Brain microvascular endothelial cell (primary cell): ENCODE data around the gene PRDM16.

Experiments used
- DNase-seq: peaks from one replicate; pipeline ENCODE4 v3.0.0-alpha.2; 2020
- H3K27ac ChIP-seq: fragments of 250-450 bp; sonication (Bioruptor Pico); 2 replicates; pipeline ENCODE4 v1.5.1; 2020; ENCODE audit warnings: mild to moderate bottlenecking, moderate library complexity
- H3K27me3 ChIP-seq: fragments of 250-450 bp; sonication (Bioruptor Pico); replicated peaks from 2 replicates; pipeline ENCODE4 v1.5.1; 2020; ENCODE audit warnings: mild to moderate bottlenecking
- H3K36me3 ChIP-seq: fragments of 250-450 bp; sonication (Bioruptor Pico); replicated peaks from 2 replicates; pipeline ENCODE4 v1.5.1; 2020; ENCODE audit warnings: mild to moderate bottlenecking
- H3K4me3 ChIP-seq: 2 replicates; pipeline ENCODE4 v1.5.1; 2011; ENCODE audit warnings: low read depth, mild to moderate bottlenecking, control low read depth, low read length, moderate library complexity
- in situ Hi-C: cut with HindIII; loops from 2 replicates; pipeline ENCODE4 v1.10.0; 2017; ENCODE audit warnings: low sequenced_read_pairs, low pct_ligation_motif_present
- TF ChIP-seq, protein P1 (sequence below): IDR thresholded peaks from 2 replicates; pipeline ENCODE4 v1.5.1; 2011; ENCODE audit warnings: low read depth, mild to moderate bottlenecking, moderate library complexity, low read length, control low read depth, inconsistent platforms; ENCODE audit errors: missing control alignments

Gene PRDM16

DNA sequence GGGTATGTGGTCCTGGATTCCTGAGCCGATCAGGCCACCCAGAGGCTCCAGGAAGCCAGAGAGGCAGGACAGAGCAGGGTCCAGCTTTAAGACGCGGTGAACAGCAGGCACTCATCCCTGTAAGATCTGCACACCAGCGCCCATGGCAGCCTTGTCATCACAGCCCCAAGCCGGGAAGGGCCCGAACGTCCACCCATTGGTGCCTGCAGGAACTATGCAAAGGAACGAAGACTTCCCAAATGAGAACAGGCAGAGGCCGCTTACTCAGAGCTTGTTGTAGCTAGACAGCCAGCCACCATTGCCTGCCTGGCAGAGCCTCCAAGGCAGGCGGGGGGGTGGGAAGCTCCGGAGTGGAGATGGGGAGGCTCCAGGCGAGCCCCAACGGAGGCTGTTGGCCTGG lies 373.3 kb downstream of the PRDM16 start:
- H3K27ac ChIP-seq = no peak overlapping the region
- TF ChIP-seq, protein P1, sequence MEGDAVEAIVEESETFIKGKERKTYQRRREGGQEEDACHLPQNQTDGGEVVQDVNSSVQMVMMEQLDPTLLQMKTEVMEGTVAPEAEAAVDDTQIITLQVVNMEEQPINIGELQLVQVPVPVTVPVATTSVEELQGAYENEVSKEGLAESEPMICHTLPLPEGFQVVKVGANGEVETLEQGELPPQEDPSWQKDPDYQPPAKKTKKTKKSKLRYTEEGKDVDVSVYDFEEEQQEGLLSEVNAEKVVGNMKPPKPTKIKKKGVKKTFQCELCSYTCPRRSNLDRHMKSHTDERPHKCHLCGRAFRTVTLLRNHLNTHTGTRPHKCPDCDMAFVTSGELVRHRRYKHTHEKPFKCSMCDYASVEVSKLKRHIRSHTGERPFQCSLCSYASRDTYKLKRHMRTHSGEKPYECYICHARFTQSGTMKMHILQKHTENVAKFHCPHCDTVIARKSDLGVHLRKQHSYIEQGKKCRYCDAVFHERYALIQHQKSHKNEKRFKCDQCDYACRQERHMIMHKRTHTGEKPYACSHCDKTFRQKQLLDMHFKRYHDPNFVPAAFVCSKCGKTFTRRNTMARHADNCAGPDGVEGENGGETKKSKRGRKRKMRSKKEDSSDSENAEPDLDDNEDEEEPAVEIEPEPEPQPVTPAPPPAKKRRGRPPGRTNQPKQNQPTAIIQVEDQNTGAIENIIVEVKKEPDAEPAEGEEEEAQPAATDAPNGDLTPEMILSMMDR = no peak
- H3K27me3 ChIP-seq = peaks cover 14% of the 10 kb centered on the region

DNA sequence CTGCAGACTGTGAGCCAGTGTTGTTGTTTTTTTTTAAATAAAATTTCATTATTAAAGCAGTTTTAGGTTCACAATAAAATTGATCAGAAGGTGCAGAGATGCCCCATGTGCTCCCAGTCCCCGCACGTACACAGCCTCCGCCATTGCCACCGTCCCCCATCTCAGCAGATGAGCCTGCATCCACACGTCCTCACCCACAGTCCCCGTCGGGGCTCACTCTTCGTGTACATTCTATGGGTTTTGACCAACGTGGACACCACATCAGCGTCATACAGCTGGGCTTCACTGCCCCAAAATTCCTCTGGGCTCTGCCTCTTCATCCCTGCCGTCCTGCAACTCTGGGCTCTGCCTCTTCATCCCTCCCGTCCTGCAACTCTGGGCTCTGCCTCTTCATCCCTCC lies 373.9 kb downstream of the PRDM16 start:
- Histone ChIP-seq H3K36me3 (no peaks in the 10 kb centered on the region), H3K27ac (no peak overlapping the region), H3K4me3 (no peak overlapping the region), H3K27me3 (peaks cover 14% of the 10 kb centered on the region)
- DNase-seq = no peak
- TF ChIP-seq, protein P1 = no peak
- in situ Hi-C loops = no loop called here

More for the DNA sequence above, 373.3 kb downstream of the PRDM16 start:
- Histone ChIP-seq H3K4me3 (no peak overlapping the region), H3K36me3 (no peaks in the 10 kb centered on the region)
- DNase-seq = no peak
- in situ Hi-C loops = no loop called here

DNA sequence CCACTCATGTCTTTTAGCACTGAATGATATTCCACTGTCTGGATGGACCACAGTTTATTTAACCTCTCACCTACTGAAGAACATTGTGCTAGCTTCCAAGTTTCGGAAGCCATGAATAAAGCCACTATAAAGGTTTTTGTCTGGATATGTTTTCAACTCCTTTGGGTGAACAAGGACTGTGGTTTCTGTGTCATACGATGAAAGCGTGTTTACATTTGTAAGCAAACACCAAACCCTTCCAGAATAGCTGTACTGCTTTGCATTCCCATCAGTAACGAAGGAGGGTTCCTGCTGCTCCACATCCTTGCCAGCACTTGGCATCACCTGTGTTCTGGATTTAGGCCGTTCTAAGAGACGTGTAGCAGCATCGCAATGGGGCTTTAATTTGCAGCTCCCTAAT lies 374.8 kb downstream of the PRDM16 start:
- DNase-seq = no peak
- Histone ChIP-seq H3K36me3 (no peaks in the 10 kb centered on the region), H3K4me3 (no peak overlapping the region), H3K27ac (no peak overlapping the region), H3K27me3 (peaks cover 14% of the 10 kb centered on the region)
- TF ChIP-seq, protein P1 = no peak
- in situ Hi-C loops = no loop called here

DNA sequence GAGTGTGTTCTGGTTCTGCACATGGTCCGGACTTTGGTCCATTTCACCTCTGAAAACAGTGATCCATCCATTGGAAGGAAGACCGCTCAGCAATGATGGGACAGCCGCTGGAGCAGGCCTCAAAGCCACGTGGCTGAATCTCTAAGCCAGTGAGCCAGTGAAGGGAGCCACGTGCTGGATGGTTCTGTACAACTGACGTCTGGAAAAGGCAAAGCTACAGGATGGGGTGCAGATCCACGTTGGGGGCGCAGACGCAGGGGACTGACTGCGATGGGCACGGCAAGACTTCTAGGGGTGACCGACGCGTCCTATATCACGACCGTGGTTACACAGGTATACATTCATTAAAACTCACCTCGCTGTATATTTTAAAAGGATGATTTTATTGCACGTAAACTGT lies 375.3 kb downstream of the PRDM16 start:
- no peak for DNase-seq
- Histone ChIP-seq H3K27me3 (peaks cover 14% of the 10 kb centered on the region), H3K27ac (no peak overlapping the region), H3K36me3 (no peaks in the 10 kb centered on the region), H3K4me3 (no peak overlapping the region)
- in situ Hi-C loops = no loop called here
- TF ChIP-seq, protein P1 = no peak

DNA sequence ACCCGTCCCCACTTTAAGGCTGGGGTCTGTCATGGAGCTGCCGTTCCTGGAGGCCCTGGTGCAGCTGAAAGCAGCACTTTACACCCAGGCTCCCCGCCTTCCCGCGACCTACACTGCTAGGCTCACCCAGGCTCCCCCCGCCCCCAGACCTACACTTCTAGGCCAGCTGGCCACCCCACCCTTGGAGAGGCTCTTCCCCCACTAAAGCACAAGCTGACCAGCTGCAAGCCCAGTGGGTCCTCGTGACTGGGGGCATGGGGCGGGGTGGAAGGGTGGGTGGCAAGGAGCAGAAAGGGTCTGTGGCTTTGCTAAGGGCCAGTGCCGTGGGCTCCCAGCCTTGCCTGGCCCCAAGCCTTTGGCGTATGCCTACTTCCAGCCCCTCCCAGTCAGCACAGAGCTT lies 375.7 kb downstream of the PRDM16 start:
- no peak for DNase-seq
- Histone ChIP-seq H3K27me3 (peaks cover 17% of the 10 kb centered on the region), H3K4me3 (no peak overlapping the region), H3K27ac (no peak overlapping the region), H3K36me3 (no peaks in the 10 kb centered on the region)
- in situ Hi-C loops = no loop called here
- TF ChIP-seq, protein P1 = no peak

DNA sequence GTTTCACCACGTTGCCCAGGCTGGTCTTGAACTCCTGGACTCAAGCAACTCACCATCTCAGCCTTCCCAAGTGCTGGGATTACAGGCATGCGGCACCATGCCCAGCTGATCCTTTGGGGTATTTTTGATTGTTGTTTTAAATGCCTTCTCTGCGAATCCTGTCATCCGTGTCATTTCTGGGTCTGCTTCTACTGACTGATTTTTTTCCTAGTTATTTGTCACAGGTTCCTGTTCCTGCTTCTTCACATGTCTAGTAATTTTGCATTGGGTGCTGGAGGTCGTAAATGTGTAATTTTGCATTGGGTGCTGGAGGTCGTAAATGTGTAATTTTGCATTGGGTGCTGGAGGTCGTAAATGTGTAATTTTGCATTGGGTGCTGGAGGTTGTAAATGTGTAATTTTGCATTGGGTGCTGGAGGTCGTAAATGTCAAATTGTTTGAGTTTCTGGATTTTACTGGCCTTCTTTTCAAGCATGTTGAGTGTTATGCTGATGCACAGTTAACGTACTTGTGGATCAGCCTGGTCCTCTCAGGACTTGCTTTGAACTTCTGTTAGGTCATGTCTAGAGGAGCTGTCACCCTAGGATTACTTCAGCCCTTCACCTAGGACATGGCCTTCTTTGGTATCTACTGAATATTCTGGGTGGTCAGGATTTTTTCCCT lies 381.3 kb downstream of the PRDM16 start:
- TF ChIP-seq, protein P1 = no peak
- Histone ChIP-seq H3K27me3 (peaks cover 2% of the 10 kb centered on the region), H3K27ac (no peak overlapping the region), H3K4me3 (no peak overlapping the region), H3K36me3 (no peaks in the 10 kb centered on the region)
- in situ Hi-C loops = no loop called here
- no peak for DNase-seq
